H9 (cell line): ENCODE measurements around the gene GOLGA1. TPM values are rescaled to one million over a fixed set of nuclear protein-coding genes. Genes with fewer than 3 reads are reported as not detected.

Experiments used
- DNase-seq: peaks from one replicate; pipeline ENCODE4 v3.0.0-alpha.2; 2017
- H2AFZ ChIP-seq: one replicate; pipeline ENCODE4 v1.6.1; 2013; ENCODE audit warnings: mild to moderate bottlenecking, low read length, control low read depth, moderate library complexity
- H2AK5ac ChIP-seq: 2 replicates; pipeline ENCODE4 v1.6.1; 2013; ENCODE audit warnings: low read length, control low read depth, mixed read lengths; ENCODE audit not compliant: insufficient read length
- H2BK120ac ChIP-seq: one replicate; pipeline ENCODE4 v1.6.1; 2013; ENCODE audit warnings: low read depth, mild to moderate bottlenecking, low read length, control low read depth, inconsistent platforms; ENCODE audit not compliant: poor library complexity, severe bottlenecking
- H2BK12ac ChIP-seq: 2 replicates; pipeline ENCODE4 v1.6.1; 2013; ENCODE audit warnings: low read length, control low read depth, mixed read lengths, low read depth; ENCODE audit not compliant: insufficient read length
- H2BK15ac ChIP-seq: 2 replicates; pipeline ENCODE4 v1.6.1; 2013; ENCODE audit warnings: low read depth, low read length, control low read depth
- H2BK20ac ChIP-seq: one replicate; pipeline ENCODE4 v1.6.1; 2013; ENCODE audit warnings: low read depth, mild to moderate bottlenecking, low read length, control low read depth, inconsistent platforms; ENCODE audit not compliant: poor library complexity, severe bottlenecking
- H2BK5ac ChIP-seq: 2 replicates; pipeline ENCODE4 v1.6.1; 2013; ENCODE audit warnings: low read length, control low read depth, mixed read lengths; ENCODE audit not compliant: insufficient read length
- H3K14ac ChIP-seq: 2 replicates; pipeline ENCODE4 v1.6.1; 2013; ENCODE audit warnings: low read length, control low read depth; ENCODE audit not compliant: insufficient read depth
- H3K18ac ChIP-seq: 2 replicates; pipeline ENCODE4 v1.6.1; 2013; ENCODE audit warnings: low read depth, mild to moderate bottlenecking, mixed read lengths, low read length, control low read depth; ENCODE audit not compliant: insufficient read length
- H3K23ac ChIP-seq: 2 replicates; pipeline ENCODE4 v1.6.1; 2013; ENCODE audit warnings: low read length, control low read depth, mixed read lengths, low read depth; ENCODE audit not compliant: insufficient read length
- H3K23me2 ChIP-seq: 2 replicates; pipeline ENCODE4 v1.6.1; 2013; ENCODE audit warnings: low read depth, mild to moderate bottlenecking, mixed read lengths, low read length, control low read depth; ENCODE audit not compliant: insufficient read length, poor library complexity, severe bottlenecking
- H3K27ac ChIP-seq: 2 replicates; pipeline ENCODE4 v1.5.1; 2013; ENCODE audit warnings: low read length, control low read depth, mixed read lengths, low read depth; ENCODE audit not compliant: insufficient read length
- H3K27me3 ChIP-seq: 2 replicates; pipeline ENCODE4 v1.6.1; 2013; ENCODE audit warnings: low read length, control low read depth, inconsistent platforms; ENCODE audit not compliant: insufficient read depth
- H3K4ac ChIP-seq: 2 replicates; pipeline ENCODE4 v1.6.1; 2013; ENCODE audit warnings: low read depth, mild to moderate bottlenecking, control low read depth, inconsistent platforms, low read length, moderate library complexity
- H3K4me1 ChIP-seq: 2 replicates; pipeline ENCODE4 v1.6.1; 2013; ENCODE audit warnings: low read length, control low read depth, inconsistent platforms; ENCODE audit not compliant: insufficient read depth
- H3K4me2 ChIP-seq: 2 replicates; pipeline ENCODE4 v1.6.1; 2013; ENCODE audit warnings: low read length, control low read depth, mixed read lengths; ENCODE audit not compliant: insufficient read length, insufficient read depth
- H3K56ac ChIP-seq: 2 replicates; pipeline ENCODE4 v1.6.1; 2013; ENCODE audit warnings: low read depth, mild to moderate bottlenecking, mixed read lengths, low read length, control low read depth; ENCODE audit not compliant: insufficient read length
- H3K79me1 ChIP-seq: 2 replicates; pipeline ENCODE4 v1.6.1; 2013; ENCODE audit warnings: low read depth, mild to moderate bottlenecking, moderate library complexity, low read length, control low read depth, inconsistent platforms; ENCODE audit not compliant: insufficient read depth, poor library complexity, severe bottlenecking
- H3K79me2 ChIP-seq: 2 replicates; pipeline ENCODE4 v1.6.1; 2013; ENCODE audit warnings: low read length, control low read depth, inconsistent platforms; ENCODE audit not compliant: insufficient read depth
- H3K9ac ChIP-seq: 2 replicates; pipeline ENCODE4 v1.6.1; 2013; ENCODE audit warnings: low read length, control low read depth, mixed read lengths; ENCODE audit not compliant: insufficient read length; ENCODE audit errors: extremely low read depth
- H3K9me3 ChIP-seq: one replicate; pipeline ENCODE4 v1.6.1; 2013; ENCODE audit warnings: low read depth, low read length, inconsistent platforms; ENCODE audit not compliant: control insufficient read depth
- H3T11ph ChIP-seq: one replicate; pipeline ENCODE4 v1.6.1; 2013; ENCODE audit warnings: mild to moderate bottlenecking, low read length, control low read depth, inconsistent platforms
- H4K20me1 ChIP-seq: one replicate; pipeline ENCODE4 v1.6.1; 2013; ENCODE audit not compliant: control insufficient read depth, insufficient read length, insufficient read depth
- H4K5ac ChIP-seq: 2 replicates; pipeline ENCODE4 v1.6.1; 2013; ENCODE audit warnings: low read depth, mild to moderate bottlenecking, mixed read lengths, low read length, control low read depth; ENCODE audit not compliant: insufficient read length
- H4K8ac ChIP-seq: replicated peaks from 2 replicates; pipeline ENCODE4 v1.6.1; 2013; ENCODE audit warnings: low read length, control low read depth, mixed read lengths, low read depth; ENCODE audit not compliant: insufficient read length
- H4K91ac ChIP-seq: 2 replicates; pipeline ENCODE4 v1.6.1; 2013; ENCODE audit warnings: low read depth, mild to moderate bottlenecking, moderate library complexity, mixed read lengths, low read length, control low read depth; ENCODE audit not compliant: insufficient read length
- H3K27ac Mint-ChIP-seq, 3 experiments: 2 replicates in 2 of 3; 3 replicates in 1 of 3; pipeline ENCODE4 v1.8.0; 2020 to 2021; ENCODE audit warnings: mixed read lengths in 3 of 3, mild to moderate bottlenecking in 1 of 3, moderate library complexity in 1 of 3
- H3K27me3 Mint-ChIP-seq: 2 replicates; pipeline ENCODE4 v1.8.0; 2021; ENCODE audit warnings: low read depth, mild to moderate bottlenecking, moderate library complexity, mixed read lengths
- H3K36me3 Mint-ChIP-seq, 3 experiments: 2 replicates in 2 of 3; 3 replicates in 1 of 3; pipeline ENCODE4 v1.8.0; 2020 to 2021; ENCODE audit warnings: low read depth in 3 of 3, mixed read lengths in 3 of 3; ENCODE audit not compliant: insufficient read depth in 1 of 3
- H3K4me1 Mint-ChIP-seq, 2 experiments: 2 replicates each; pipeline ENCODE4 v1.8.0; 2020; ENCODE audit warnings: mixed read lengths in 2 of 2
- H3K4me3 Mint-ChIP-seq, 2 experiments: 2 replicates in 1 of 2; 3 replicates in 1 of 2; pipeline ENCODE4 v1.8.0; 2020 to 2021; ENCODE audit warnings: mild to moderate bottlenecking in 2 of 2, mixed read lengths in 2 of 2, moderate library complexity in 1 of 2
- H3K9me3 Mint-ChIP-seq, 2 experiments: 2 replicates in 1 of 2; 3 replicates in 1 of 2; pipeline ENCODE4 v1.8.0; 2020; ENCODE audit warnings: mild to moderate bottlenecking in 2 of 2, mixed read lengths in 2 of 2, moderate library complexity in 1 of 2
- CTCF ChIP-seq: fragments of 200-600 bp; sonication (generic); conservative IDR thresholded peaks from 3 replicates; pipeline ENCODE4 v1.8.0; 2021; ENCODE audit warnings: antibody characterized with exemption, mild to moderate bottlenecking
- total RNA-seq: library from RNA; stranded (reverse); gene quantifications from 2 replicates; pipeline ENCODE4 v1.2.1, GENCODE V29; 2021

GOLGA1 gene
- total RNA-seq, 1 experiment from 2014 or later, result 7.6 TPM

DNA sequence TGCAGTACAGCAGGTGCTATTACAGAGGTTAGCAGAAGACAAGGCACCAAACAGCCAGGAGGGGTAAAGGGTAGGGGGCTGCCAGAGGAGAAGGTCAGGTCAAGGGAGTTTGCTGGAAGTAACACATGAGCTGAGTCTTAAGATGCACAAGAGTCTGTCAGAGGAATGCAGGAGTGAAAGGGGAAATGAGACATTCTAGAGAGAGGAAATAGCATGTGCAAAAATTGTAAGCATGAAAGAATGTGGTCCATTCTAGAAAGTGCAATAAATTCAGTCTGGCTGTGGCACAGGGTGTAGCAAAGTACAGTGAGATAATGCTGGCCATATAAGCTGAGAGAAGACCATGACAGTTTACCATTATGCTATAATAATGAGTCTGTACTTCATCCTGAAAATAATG, 6.6 kb downstream of the GOLGA1 start:
- Mint-ChIP-seq H3K9me3 (no peaks in the 10 kb centered on the region), H3K27me3 (no peaks in the 10 kb centered on the region), H3K4me3 (no peak overlapping the region), H3K27ac (no peak overlapping the region), H3K36me3 (peaks cover 0 to 2% (median 0%) of the 10 kb centered on the region in 3 experiments; a peak in 1 of 7 replicates), H3K4me1 (no peaks in the 10 kb centered on the region)
- Histone ChIP-seq H2BK5ac (no peak overlapping the region), H3K23ac (no peak overlapping the region), H4K91ac (no peak overlapping the region), H3K4me1 (no peaks in the 10 kb centered on the region), H4K8ac (no peak overlapping the region), H3K4me2 (no peak overlapping the region), H3K18ac (no peak overlapping the region), H3K27ac (no peak overlapping the region), H3K79me1 (no peaks in the 10 kb centered on the region), H3K79me2 (no peaks in the 10 kb centered on the region), H3K9ac (no peak overlapping the region), H2BK12ac (no peak overlapping the region), H3K56ac (no peak overlapping the region), H4K5ac (no peak overlapping the region), H3K4ac (no peak overlapping the region), H2BK20ac (no peak overlapping the region), H3T11ph (no peak overlapping the region), H2AFZ (no peak overlapping the region), H2AK5ac (no peak overlapping the region), H3K14ac (no peak overlapping the region), H2BK120ac (no peak overlapping the region), H3K23me2 (no peaks in the 10 kb centered on the region), H3K27me3 (no peaks in the 10 kb centered on the region), H2BK15ac (no peak overlapping the region), H4K20me1 (no peaks in the 10 kb centered on the region), H3K9me3 (no peaks in the 10 kb centered on the region)
- no peak for DNase-seq
- no peak for TF ChIP-seq CTCF
